ENCODE measurements around the gene GJC2. TPM values are rescaled to one million over a fixed set of nuclear protein-coding genes. Genes with fewer than 3 reads are reported as not detected.

The GJC2 gene
- total and polyA plus RNA-seq, 2 donors (not counting 1 experiment from before 2014, with no cell fraction given) = 0.16 to 0.30 TPM

DNA sequence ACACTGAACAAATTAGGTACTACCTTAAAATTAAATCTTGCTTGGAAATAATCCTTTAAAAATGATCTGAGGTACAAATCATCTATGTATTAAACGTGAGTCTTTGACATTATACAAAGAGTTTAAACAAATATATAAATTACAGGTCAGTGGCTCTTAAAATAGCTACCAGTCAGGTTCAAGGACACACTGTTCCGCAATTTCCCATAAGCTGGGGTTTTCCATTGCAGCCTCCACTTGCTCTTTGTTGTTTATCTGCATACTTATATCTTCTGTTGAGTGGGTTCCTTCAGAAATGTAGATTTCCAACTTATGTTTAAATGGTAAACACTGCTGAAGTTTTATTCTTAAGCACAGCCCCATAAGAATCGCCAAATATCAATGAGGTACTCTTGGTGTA lies 34.9 kb upstream of the GJC2 start:
- Histone ChIP-seq H3K36me3 (replicated peaks in 1 of 2; ENCODE audit: control extremely low read depth in 1 of 2, control insufficient read depth in 1 of 2, extremely low read depth in 1 of 2, insufficient read depth in 2 of 2, low read length in 1 of 2) (no peaks in the 10 kb centered on the region), H3K4me1 (ENCODE audit: control insufficient read depth in 2 of 2, insufficient read depth in 2 of 2, low read length in 2 of 2) (peaks cover 5 to 6% of the 10 kb centered on the region in 2 donors), H2AFZ (ENCODE audit: insufficient read depth, low read depth, low read length, poor library complexity, severe bottlenecking) (no peak overlapping the region), H3K4me3 (ENCODE audit: control extremely low read depth in 1 of 5, extremely low read depth in 1 of 5, insufficient read depth in 1 of 5, low read depth in 2 of 5, low read length in 4 of 5) (no peak overlapping the region), H4K20me1 (ENCODE audit: control insufficient read depth, insufficient read depth, low read length, poor library complexity, severe bottlenecking) (no peaks in the 10 kb centered on the region), H3K4me2 (replicated peaks; ENCODE audit: low read depth, low read length, poor library complexity, severe bottlenecking) (no peak overlapping the region), H3K79me2 (ENCODE audit: control insufficient read depth, insufficient read depth, low read length) (peaks cover 2% of the 10 kb centered on the region), H3K27me3 (replicated peaks in 1 of 4; ENCODE audit: control extremely low read depth in 1 of 4, control insufficient read depth in 3 of 4, insufficient read depth in 4 of 4, low read length in 3 of 4) (no peaks in the 10 kb centered on the region), H3K9ac (ENCODE audit: low read length) (no peak overlapping the region), H3K27ac (ENCODE audit: low read length in 2 of 2) (no peak overlapping the region), H3K9me3 (ENCODE audit: control extremely low read depth in 1 of 3, control insufficient read depth in 2 of 3, insufficient read depth in 1 of 3, low read length in 2 of 3) (no peaks in the 10 kb centered on the region)
- H3K4me3 Mint-ChIP-seq = no peak overlapping the region
- no CpG with 5 or more reads among the region's 3 CpGs for WGBS (ENCODE audit: insufficient coverage)
- intact Hi-C loops (cut with micrococcal nuclease) = no loop called here
- no peak overlapping the region for H3K27ac Mint-ChIP-seq
- peaks cover 3% of the 10 kb centered on the region for H3K4me1 Mint-ChIP-seq
- no peaks in the 10 kb centered on the region for H3K27me3 Mint-ChIP-seq
- TF ChIP-seq, protein P1, sequence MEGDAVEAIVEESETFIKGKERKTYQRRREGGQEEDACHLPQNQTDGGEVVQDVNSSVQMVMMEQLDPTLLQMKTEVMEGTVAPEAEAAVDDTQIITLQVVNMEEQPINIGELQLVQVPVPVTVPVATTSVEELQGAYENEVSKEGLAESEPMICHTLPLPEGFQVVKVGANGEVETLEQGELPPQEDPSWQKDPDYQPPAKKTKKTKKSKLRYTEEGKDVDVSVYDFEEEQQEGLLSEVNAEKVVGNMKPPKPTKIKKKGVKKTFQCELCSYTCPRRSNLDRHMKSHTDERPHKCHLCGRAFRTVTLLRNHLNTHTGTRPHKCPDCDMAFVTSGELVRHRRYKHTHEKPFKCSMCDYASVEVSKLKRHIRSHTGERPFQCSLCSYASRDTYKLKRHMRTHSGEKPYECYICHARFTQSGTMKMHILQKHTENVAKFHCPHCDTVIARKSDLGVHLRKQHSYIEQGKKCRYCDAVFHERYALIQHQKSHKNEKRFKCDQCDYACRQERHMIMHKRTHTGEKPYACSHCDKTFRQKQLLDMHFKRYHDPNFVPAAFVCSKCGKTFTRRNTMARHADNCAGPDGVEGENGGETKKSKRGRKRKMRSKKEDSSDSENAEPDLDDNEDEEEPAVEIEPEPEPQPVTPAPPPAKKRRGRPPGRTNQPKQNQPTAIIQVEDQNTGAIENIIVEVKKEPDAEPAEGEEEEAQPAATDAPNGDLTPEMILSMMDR (IDR thresholded peaks at IDR 0.05) = no peak
- no peak for TF ChIP-seq EZH2 (IDR thresholded peaks at IDR 0.05; ENCODE audit: borderline replicate concordance, insufficient read depth, low read depth, low read length, poor library complexity, severe bottlenecking)
- ATAC-seq (ENCODE audit: low read depth) (no peak), DNase-seq (no peak)
- peaks cover 3% of the 10 kb centered on the region for H3K9me3 Mint-ChIP-seq (ENCODE audit: insufficient read depth)
- ChIA-PET POLR2A (interaction anchor here (0.6 kb wide), 1 partner anchor 55 kb away, joined by 6 read pairs; no protein-coding TSS in a partner anchor), CTCF (no interaction called here)

DNA sequence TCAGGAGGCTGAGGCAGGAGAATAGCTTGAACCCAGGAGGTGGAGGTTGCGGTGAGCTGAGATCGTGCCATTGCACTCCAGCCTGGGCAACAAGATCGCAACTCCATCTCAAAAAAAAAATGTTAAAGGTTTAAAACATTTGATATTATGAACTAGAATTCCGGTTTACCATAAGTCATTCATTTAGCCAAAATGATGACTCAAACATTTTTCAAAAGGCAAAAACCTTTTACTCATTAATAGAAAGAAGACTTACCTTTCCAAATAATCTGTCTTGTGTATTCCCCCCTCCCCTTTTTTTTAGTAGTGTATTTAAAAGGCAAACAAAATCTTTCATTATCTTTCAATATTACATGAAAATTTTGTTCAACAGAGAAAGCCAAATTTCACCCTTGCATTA lies 32.4 kb upstream of the GJC2 start:
- Mint-ChIP-seq H3K4me3 (no peak overlapping the region), H3K9me3 (ENCODE audit: insufficient read depth) (peaks cover 3% of the 10 kb centered on the region), H3K27ac (no peak overlapping the region), H3K4me1 (peaks cover 5% of the 10 kb centered on the region), H3K27me3 (no peaks in the 10 kb centered on the region)
- no peak overlapping the region for H2AFZ ChIP-seq (ENCODE audit: insufficient read depth, low read depth, low read length, poor library complexity, severe bottlenecking)
- intact Hi-C loops (cut with micrococcal nuclease) = no loop called here
- H3K9me3 ChIP-seq (ENCODE audit: control extremely low read depth in 1 of 3, control insufficient read depth in 2 of 3, insufficient read depth in 1 of 3, low read length in 2 of 3) = no peaks in the 10 kb centered on the region
- H3K9ac ChIP-seq (ENCODE audit: low read length) = no peak overlapping the region
- ATAC-seq (ENCODE audit: low read depth) (no peak), DNase-seq (no peak)
- no peaks in the 10 kb centered on the region for H3K79me2 ChIP-seq (ENCODE audit: control insufficient read depth, insufficient read depth, low read length)
- peaks cover 10 to 11% of the 10 kb centered on the region in 2 donors for H3K4me1 ChIP-seq (ENCODE audit: control insufficient read depth in 2 of 2, insufficient read depth in 2 of 2, low read length in 2 of 2)
- TF ChIP-seq, protein P1 (IDR thresholded peaks at IDR 0.05) = no peak
- no peak for TF ChIP-seq EZH2 (IDR thresholded peaks at IDR 0.05; ENCODE audit: borderline replicate concordance, insufficient read depth, low read depth, low read length, poor library complexity, severe bottlenecking)
- H3K27ac ChIP-seq (ENCODE audit: low read length in 2 of 2) = no peak overlapping the region
- ChIA-PET POLR2A (no interaction called here), CTCF (no interaction called here)
- H3K27me3 ChIP-seq (replicated peaks in 1 of 4; ENCODE audit: control extremely low read depth in 1 of 4, control insufficient read depth in 3 of 4, insufficient read depth in 4 of 4, low read length in 3 of 4) = no peaks in the 10 kb centered on the region
- WGBS (ENCODE audit: insufficient coverage) = 100% methylated on average over 1 of the region's 4 CpGs
- no peak overlapping the region for H3K4me2 ChIP-seq (replicated peaks; ENCODE audit: low read depth, low read length, poor library complexity, severe bottlenecking)
- no peaks in the 10 kb centered on the region for H3K36me3 ChIP-seq (replicated peaks in 1 of 2; ENCODE audit: control extremely low read depth in 1 of 2, control insufficient read depth in 1 of 2, extremely low read depth in 1 of 2, insufficient read depth in 2 of 2, low read length in 1 of 2)
- no peak overlapping the region for H3K4me3 ChIP-seq (ENCODE audit: control extremely low read depth in 1 of 5, extremely low read depth in 1 of 5, insufficient read depth in 1 of 5, low read depth in 2 of 5, low read length in 4 of 5)
- no peaks in the 10 kb centered on the region for H4K20me1 ChIP-seq (ENCODE audit: control insufficient read depth, insufficient read depth, low read length, poor library complexity, severe bottlenecking)
